ENCODE results near the gene PDS5B.

GRCh38 chr13:32592082-32592481 is 5.8 kb downstream of the PDS5B start:
- TF ChIP-seq CTCF (IDR thresholded peaks at IDR 0.05) = no peak
- TF ChIP-seq EZH2phosphoT487 (IDR thresholded peaks at IDR 0.05) = no peak
